Right lobe of liver (tissue), 6 donors: Measurements from ENCODE around the gene ATP4A. TPM values are rescaled to one million over a fixed set of nuclear protein-coding genes. Genes with fewer than 3 reads are reported as not detected.

Experiments used
- ATAC-seq, 4 donors: fragments of 200-7000 bp; cut with Tn5 transposase; one replicate each; pipeline ENCODE4 v1.9.1; 2020; ENCODE audit warnings: mild to moderate bottlenecking in 4 of 4, moderate library complexity in 4 of 4
- DNase-seq, 3 donors: peaks; one replicate each; pipeline ENCODE4 v3.0.0-alpha.2; 2020
- H3K27ac ChIP-seq, 3 donors: fragments of 200-600 bp; one replicate each; pipeline ENCODE4 v1.8.0; 2022
- H3K27me3 ChIP-seq, 2 donors: fragments of 200-600 bp; one replicate each; pipeline ENCODE4 v1.8.0; 2022
- H3K36me3 ChIP-seq, 4 donors: fragments of 200-600 bp; sonication (generic) in 1 of 4; one replicate each; pipeline versions ENCODE4 v1.5.1 to v1.8.0; 2017 to 2022; ENCODE audit warnings: control low read depth in 1 of 4
- H3K4me1 ChIP-seq, 4 donors: fragments of 200-600 bp; sonication (generic) in 1 of 4; one replicate each; pipeline versions ENCODE4 v1.5.1 to v1.8.0; 2017 to 2022; ENCODE audit warnings: control low read depth in 1 of 4
- H3K4me3 ChIP-seq, 3 donors: fragments of 200-600 bp; one replicate each; pipeline ENCODE4 v1.8.0; 2022
- H3K9me3 ChIP-seq, 4 donors: fragments of 200-600 bp; sonication (generic) in 1 of 4; one replicate each; pipeline versions ENCODE4 v1.5.1 to v1.8.0; 2017 to 2022; ENCODE audit warnings: control low read depth in 1 of 4
- POLR2A ChIP-seq: fragments of 450-650 bp; IDR thresholded peaks from one replicate; pipeline ENCODE4 v1.6.1; 2017; ENCODE audit warnings: antibody characterized with exemption, mild to moderate bottlenecking
- WGBS: methylation state at CpG from one replicate; pipeline ENCODE4 v1.1.6; 2018; ENCODE audit warnings: low coverage, low lambda C conversion rate; ENCODE audit not compliant: insufficient coverage; ENCODE audit errors: missing lambda C conversion rate; 5-methylcytosine and 5-hydroxymethylcytosine counted together
- intact Hi-C, 2 donors: fragments of 100-400 bp; cut with DNase I; formaldehyde crosslinking; loops; one replicate each; pipeline versions ENCODE4 v1.11.2 to v1.14.1; 2022
- total RNA-seq, 6 experiments: library from RNA; depleted of rRNA in 2 of 6; stranded (reverse); fragments of >200 nt in 2 of 6; fragmentation: NEBNext Ultra II Directional in 3 of 6; extraction: Animal tissue kit (Norgen Biotek cat#: 25700) in 3 of 6; gene quantifications; one replicate each; pipeline versions ENCODE4 v1.1.0 to v1.2.4, GENCODE V29; 2016 to 2023
- TF ChIP-seq, protein P1 (sequence below), 4 donors: fragments of 200-600 bp in 3 of 4; fragments of 450-650 bp in 1 of 4; IDR thresholded peaks; one replicate each; pipeline versions ENCODE4 v1.5.1 to v1.8.0; 2016 to 2022; ENCODE audit warnings: antibody characterized with exemption in 4 of 4, mild to moderate bottlenecking in 2 of 4
- donor health status: DM: no; HTN: yes; CAD: no.
- donor health status: DM: no; HTN: no; CAD: no.
- donor health status: DM: no; HTN: no; CAD: no.
- donor health status: DM: no; HTN: yes; CAD: no.
- donor health status: DM: no; HTN: yes; CAD: no.

ATP4A gene
- total RNA-seq, 6 experiments from 2014 or later: 0.06 TPM; not detected in 5

DNA sequence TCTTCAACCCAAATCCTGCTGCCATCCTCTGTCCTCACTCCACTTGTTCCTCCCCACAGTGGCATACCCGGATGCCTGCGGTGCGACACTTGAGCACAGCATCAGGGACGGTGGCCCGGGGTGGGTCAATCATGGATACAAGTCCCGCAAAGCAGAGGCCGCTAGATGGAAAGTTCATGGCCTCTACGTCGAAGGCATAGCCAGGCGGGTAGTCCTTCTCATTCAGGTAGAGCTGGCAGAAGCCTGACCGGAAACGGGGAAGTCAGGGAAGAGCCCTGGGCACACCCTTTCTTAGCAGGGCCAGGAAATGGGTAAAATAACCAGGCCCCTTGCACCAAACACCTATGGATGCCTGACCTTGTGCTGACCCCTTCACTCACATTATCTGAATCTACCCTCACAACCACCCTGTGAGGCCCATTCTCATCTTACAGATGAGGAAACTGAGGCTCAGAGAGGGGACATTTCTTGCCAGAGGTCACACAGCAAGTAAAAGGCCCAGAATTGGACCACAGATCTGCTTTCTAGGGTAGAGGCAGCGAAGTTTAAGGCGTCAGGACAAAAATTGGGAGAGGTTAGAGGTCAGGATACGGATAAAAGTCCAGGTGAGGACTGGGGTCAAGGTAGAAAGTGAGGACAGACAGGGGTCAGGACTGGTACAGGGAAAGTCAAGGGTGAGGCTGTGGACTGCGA, 6.5 kb downstream of the ATP4A start:
- Histone ChIP-seq H3K27ac (no peak overlapping the region), H3K27me3 (no peaks in the 10 kb centered on the region), H3K9me3 (no peaks in the 10 kb centered on the region), H3K4me3 (no peak overlapping the region), H3K36me3 (no peaks in the 10 kb centered on the region), H3K4me1 (no peaks in the 10 kb centered on the region)
- 76% methylated on average over 9 of the region's 16 CpGs for WGBS
- intact Hi-C loops: no loop called here
- ATAC-seq (no peak), DNase-seq (no peak)
- TF ChIP-seq, protein P1, sequence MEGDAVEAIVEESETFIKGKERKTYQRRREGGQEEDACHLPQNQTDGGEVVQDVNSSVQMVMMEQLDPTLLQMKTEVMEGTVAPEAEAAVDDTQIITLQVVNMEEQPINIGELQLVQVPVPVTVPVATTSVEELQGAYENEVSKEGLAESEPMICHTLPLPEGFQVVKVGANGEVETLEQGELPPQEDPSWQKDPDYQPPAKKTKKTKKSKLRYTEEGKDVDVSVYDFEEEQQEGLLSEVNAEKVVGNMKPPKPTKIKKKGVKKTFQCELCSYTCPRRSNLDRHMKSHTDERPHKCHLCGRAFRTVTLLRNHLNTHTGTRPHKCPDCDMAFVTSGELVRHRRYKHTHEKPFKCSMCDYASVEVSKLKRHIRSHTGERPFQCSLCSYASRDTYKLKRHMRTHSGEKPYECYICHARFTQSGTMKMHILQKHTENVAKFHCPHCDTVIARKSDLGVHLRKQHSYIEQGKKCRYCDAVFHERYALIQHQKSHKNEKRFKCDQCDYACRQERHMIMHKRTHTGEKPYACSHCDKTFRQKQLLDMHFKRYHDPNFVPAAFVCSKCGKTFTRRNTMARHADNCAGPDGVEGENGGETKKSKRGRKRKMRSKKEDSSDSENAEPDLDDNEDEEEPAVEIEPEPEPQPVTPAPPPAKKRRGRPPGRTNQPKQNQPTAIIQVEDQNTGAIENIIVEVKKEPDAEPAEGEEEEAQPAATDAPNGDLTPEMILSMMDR (IDR thresholded peaks at IDR 0.05): no peak
- no peak for TF ChIP-seq POLR2A

DNA sequence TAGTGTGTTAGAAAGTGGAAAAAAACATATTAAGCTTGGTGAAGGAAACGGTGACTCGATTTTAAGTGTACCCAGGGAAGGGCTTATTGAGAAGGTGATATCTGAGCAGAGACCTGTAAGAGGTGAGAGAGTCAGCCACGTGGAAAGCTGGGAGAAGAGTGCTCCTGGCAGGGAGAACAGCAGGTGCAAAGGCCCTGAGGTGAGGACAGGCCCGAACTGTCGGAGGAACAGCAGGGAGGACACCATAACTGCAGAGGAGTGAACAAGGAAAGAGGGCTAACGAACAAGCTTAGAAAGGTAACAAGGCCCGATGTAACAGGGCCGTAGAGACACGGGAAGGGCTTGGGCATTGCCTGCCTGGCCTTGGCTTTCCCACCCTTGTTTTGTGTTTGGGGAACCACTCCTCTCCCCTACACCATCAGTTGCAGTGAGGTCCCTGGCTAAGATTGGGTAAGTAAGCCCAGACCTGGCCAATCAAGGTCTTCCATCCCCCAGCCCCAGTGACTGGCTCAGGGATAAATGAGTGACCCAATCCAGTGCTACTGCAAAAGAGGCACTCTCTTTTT, 7.3 kb downstream of the ATP4A start:
- no peaks in the 10 kb centered on the region for H3K27me3 ChIP-seq
- TF ChIP-seq POLR2A: no peak
- TF ChIP-seq, protein P1 (IDR thresholded peaks at IDR 0.05): no peak
- H3K4me3 ChIP-seq: no peak overlapping the region
- H3K27ac ChIP-seq: no peak overlapping the region
- H3K4me1 ChIP-seq: no peaks in the 10 kb centered on the region
- H3K9me3 ChIP-seq: no peaks in the 10 kb centered on the region
- WGBS: 72% methylated on average over 7 of the region's 9 CpGs
- DNase-seq (no peak), ATAC-seq (no peak)
- intact Hi-C loops: no loop called here
- H3K36me3 ChIP-seq: no peaks in the 10 kb centered on the region

DNA sequence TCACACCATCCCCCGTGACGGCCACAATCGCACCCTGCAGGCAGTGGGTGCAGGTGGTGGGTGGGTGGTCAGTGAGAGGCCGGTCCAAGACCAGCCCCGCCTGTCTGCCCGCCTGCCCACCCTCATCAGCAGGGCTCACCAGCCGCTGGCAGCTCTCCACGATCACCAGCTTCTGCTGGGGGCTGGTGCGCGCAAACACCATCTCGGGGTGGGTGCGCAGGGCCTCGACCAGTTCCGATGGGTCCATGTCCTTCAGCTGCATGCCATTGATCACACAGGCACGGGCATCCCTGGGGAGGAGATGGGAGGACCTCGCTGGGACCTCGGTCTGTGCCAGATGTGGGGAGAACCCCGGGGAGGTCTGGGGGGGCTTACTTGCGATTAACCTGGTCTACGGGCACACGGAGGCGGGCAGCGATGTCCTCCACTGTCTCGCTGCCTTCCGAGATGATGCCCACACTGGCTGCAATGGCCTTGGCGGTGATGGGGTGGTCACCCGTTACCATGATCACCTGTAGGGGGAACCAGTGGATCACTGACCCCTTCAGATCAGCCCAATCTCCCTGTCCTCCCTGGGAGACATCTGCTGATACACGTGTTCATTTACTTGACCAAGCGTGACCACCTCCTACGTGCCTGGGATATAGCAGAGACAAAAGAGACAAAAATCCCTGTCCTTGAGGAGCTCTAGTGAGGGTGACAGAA, 8.0 kb downstream of the ATP4A start:
- no peaks in the 10 kb centered on the region for H3K27me3 ChIP-seq
- WGBS: 51% methylated on average over 11 of the region's 30 CpGs
- no peaks in the 10 kb centered on the region for H3K9me3 ChIP-seq
- no peak overlapping the region for H3K4me3 ChIP-seq
- no peaks in the 10 kb centered on the region for H3K4me1 ChIP-seq
- no peak overlapping the region for H3K27ac ChIP-seq
- no peaks in the 10 kb centered on the region for H3K36me3 ChIP-seq
- DNase-seq (no peak), ATAC-seq (peak in 2 of 4 donors; percentile 20 to 54)
- intact Hi-C loops: no loop called here
- TF ChIP-seq, protein P1 (IDR thresholded peaks at IDR 0.05): peak in 3 of 4 donors; percentile 6 to 12 (median 11)
- no peak for TF ChIP-seq POLR2A

DNA sequence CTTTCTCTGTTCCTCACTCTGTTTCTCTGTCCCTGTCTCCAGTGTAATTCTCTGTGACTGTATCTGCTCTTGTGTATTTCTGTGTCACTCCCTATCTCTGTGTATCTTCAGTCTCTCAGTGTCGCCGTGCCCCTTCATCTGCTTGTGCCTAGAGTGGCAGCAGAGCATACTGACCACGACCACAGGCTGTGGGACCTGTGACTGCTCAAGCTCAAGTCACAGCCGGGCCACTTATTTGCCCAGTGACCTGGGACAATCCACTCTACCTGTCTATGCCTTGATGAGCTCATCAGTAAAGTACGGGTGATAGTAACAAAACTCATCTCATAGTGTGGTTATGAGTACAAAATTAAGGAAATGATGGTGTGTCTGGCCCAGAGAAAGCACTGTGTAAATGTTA, 9.4 kb downstream of the ATP4A start:
- ATAC-seq: no peak
- Histone ChIP-seq H3K27me3 (no peaks in the 10 kb centered on the region), H3K4me3 (no peak overlapping the region), H3K36me3 (no peaks in the 10 kb centered on the region), H3K4me1 (no peaks in the 10 kb centered on the region), H3K27ac (no peak overlapping the region), H3K9me3 (no peaks in the 10 kb centered on the region)
- TF ChIP-seq, protein P1 (IDR thresholded peaks at IDR 0.05): no peak
- no peak for TF ChIP-seq POLR2A
- intact Hi-C loops: no loop called here
- DNase-seq: no peak
- WGBS: 64% methylated on average over 5 of the region's 5 CpGs
